Stimulated activated CD4-positive, alpha-beta T cell treated with anti-CD3 and anti-CD28 coated beads, Interleukin-4, amount 100 ng/mL, for 1 hour (primary cell): Measurements from ENCODE around the gene NACA.
"Not testable (repeated sequence)": the region's sequence is repeated elsewhere in the genome, so short reads cannot be mapped to it uniquely, and the experiment has no call there.

ENCODE experiments used
- DNase-seq: peaks from one replicate; pipeline ENCODE4 v3.0.0-alpha.2; 2020

NACA gene

DNA sequence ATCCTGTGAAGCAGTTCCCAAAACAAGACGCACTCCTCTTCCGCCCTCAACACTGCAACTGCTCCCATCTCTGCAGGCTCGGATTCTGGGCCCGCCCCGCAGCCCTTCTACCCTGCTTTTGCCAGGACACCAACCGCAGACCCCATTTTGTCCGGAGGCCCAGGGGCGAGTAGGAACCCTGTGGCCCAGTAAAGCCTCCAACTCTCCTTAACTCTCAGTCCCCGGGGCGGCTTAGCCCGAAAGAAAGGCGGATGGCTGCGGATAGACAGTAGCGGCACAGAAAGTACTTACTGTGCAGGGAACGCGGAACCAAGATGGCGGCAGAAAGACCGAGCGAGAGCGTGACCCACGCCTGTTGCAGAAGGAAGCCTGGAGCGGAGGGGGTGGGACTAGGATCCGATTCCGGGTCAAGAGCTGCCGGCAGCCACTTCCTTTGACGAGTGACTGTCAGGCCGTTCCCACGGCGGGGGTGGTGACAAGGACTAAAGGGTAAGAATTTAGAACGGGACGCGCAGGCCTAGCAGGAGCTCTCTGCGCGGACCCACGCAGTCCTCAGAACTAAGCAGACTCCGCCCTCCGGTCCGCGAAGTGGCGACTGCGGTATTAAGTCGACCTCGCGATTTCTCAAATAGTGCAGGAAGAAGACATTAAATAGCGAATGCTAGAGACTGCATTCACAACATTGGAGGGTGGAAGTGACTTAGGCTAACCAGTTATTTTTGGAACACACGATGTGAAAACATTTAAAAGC lies at the start of gene NACA:
TSS of gene NACA (minus strand) at position 328 of the 751 bp plus-strand sequence. CDS start 778 bp downstream, outside the sequence.
- DNase-seq = peak; percentile 98

DNA sequence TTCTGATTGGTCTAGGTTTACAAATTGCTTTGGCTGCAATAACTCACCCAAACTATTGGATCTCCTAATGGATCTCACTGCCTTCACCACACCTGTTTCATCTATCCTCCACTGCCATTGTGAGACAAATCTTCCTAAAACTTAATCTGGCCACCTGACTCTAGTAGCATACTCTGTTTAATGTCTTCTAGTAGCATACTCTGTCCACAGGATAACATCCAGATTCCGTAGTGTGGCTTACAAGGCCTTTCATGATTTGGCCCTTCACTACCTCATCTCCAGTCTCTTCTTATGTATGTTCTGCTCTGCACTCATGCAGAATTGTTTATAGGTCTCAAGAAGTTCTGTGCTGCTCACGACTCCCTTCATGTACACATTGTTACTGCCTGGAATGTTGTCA lies 48.0 kb upstream of the NACA start:
- no peak for DNase-seq

DNA sequence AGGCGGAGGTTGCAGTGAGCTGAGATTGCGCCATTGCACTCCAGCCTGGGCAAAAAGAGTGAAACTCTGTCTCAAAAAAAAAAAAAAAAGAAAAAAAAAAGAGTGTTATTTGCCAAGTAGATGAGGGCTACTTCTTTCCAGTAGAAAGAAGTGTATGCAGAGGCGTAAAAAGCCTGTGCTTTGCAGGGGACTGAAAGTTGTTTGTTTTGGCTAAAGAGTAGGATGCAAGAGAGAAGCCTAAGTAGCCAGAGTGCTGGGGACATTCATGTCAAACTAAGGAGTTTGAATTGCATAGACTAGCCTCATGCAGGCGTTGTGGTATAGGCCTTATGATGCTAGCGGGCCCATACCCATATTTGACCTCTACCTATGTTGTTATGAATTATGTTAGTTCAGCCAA lies 47.5 kb upstream of the NACA start:
- DNase-seq = no peak

DNA sequence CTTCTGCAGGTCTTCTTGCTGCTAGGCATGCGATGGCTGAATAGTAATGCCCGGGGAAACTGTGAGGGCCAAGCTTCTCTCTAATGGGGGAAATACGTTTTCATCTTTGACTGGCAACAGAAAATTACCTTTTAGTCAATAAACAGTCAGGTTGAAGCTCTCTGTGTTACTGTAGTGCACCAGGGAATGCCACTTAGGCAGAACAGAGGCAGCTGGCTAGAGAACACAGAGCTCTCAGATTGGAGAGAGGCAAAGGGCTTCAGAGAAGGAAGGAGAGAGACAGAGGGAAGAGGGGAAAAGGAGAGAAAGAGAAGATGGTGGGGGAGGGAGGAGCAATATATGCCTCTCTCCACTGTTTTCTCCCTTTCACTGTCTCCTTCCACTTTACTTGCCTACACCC lies 44.8 kb upstream of the NACA start:
- DNase-seq = no peak

DNA sequence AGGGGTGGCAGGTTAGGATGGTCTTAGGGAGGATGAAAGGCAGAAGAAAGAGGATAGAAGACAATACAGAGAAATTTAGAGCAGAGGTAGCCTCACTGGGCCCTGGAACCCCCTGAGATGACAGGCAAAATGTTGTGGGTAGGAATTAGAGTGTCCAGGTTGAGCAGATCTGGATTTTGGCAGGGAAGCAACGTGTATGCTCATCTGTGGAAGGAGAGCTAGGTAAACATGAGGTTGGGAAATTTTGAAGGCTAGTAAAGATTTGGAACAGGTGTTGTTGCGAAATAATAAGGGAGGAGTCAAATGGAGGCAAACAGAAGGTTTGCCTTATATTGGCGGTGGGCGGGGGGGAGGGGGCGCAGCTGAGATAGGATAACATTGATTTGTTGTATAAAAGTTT lies 43.3 kb upstream of the NACA start:
- DNase-seq = no peak

DNA sequence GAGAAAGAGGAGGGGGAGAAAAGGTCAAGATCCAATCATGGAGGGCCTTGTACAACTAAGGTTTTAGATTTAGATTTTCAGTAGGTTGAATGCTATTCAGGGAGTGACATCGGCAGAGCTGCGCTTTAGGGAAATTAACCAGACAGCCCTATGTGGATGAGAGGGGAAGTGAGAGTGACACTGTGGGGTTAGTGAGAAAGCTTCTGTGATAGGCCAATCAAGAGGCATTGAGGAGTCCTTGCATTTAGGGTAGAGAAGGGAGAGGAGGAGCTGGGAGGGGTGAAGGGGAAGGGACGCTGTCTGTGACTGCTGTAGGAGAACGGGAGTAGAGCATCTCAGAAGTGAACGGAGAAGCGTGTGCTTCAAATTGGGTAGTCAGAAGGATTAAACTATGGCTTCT lies 41.4 kb upstream of the NACA start:
- no peak for DNase-seq

DNA sequence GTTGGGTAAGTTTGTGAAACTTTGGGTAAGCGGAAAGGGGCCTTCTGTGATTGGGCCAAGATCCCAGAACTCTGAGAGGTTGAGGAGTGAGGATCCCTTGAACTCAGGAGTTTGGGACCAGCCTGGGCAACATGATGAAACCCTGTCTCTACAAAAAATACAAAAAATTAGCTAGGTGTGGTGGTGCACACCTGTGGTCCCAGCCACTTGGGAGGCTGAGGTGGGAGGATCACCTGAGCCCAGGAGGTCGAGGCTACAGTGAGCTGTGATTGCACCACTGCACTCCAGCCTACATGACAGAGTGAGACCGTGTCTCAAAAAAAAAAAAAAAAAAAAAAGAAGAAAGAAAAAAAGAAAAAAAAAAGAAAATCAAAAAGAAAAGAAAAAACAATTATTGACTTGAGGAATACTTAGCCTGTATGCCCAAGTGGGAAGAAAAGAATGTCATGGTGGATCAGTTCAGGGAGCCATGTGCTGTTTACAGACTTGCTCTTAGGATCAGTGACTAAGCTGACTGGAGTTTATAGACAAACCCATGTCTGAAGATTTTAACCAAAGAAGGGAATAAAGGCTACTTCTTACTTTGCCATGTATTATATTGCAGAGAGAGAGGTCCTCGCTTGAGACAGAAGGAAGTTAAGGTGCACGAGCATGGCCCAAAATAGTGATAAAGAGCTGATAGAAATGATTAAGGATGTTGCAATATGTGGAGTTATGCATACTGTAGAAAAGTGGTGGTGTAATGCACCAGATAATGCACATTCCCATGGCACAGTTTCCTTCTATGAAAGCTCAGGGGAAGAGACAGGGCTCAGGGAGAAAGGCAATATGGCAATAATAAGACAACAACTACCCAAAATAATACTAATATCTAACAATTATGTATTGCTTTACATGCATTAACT lies 38.9 kb upstream of the NACA start:
- DNase-seq = no peak

DNA sequence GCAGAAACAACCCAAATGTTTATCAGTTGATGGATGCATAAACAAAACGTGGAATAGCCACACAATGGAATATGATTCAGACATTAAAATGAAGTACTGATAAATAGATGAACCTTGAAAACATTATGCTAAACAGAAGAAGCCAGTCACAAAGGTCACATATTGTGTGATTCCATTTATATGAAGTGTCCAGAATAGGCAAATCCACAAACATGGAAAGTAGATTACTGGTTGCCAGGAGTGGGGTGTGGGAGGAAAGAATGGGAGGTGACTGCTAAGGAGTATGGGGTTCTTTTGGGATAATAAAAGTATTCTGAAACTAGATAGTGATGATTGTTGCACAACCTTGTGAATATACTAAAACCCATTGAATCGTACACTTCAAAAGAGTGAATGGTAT lies 36.7 kb upstream of the NACA start:
- DNase-seq = no peak

DNA sequence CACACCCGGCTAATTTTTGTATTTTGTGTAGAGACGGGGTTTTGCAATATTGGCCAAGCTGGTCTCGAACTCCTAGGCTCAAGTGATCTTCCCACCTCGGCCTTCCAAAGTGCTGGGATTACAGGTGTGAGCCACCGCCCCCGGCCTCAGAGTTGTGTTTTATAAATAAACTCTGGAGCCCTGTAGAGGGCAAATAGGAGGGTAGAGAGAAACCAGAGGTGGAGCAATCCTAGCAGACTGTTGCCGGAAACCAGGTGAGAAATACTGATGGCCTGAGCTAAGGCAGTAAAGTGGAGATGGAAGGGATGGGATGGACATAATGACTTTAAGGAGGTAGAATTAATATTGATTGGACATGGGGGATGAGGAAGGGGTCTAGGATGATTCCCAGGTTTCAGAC lies 35.4 kb upstream of the NACA start:
- no peak for DNase-seq

DNA sequence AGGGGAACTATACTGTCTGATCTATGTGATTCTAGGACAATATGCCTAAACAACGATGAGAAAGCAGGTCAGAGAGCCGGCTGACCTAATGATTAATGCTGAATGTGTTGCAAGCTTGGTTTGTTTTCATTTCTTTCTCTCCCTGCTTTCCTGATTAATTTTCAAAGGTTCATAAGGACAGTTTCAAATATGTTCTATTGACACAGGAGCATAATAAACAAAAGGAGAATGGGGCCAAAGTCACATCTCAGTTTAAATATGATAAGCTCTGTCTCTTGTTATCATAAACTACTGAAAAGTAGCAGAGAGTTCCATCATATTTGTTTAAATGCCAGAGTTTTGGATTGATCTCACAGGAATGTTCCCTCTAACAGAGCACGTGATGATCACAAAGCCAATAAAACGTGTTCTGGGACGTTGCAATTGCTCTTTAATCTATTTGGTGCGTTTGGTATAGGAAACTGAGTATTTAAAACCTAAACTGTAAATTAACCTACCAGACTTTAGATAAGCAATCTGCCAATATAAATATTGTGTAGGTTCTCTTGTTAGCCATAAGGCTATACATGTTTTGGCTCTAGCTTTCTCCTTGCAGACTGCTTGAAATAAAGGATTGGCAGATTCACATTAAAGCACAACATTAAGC lies 34.3 kb upstream of the NACA start:
- no peak for DNase-seq

DNA sequence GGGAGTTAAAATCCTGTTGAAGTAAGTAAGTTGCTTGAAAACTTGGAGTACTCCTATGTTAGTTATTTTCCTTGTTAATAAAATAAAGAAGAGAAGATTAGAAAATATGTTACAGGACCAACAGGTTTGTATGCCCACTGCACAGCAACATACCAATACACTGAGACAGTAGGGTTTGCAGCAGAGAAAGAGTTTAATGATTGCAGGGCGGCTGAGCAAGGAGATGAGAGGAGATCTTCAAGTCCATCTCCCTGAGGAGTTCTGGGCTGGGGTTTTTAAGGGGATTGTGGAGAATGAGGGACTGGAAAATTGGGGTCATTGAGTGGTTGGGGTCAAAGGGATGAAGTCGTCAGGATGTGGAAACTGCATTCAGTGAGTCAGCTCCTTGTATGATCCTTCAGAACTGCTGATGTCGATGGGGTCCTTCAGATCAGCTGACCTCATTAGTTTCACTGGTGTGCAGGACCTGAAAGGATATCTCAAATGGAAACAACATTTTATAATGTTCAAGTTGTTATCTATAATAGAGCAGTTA lies 33.7 kb upstream of the NACA start:
- no peak for DNase-seq

DNA sequence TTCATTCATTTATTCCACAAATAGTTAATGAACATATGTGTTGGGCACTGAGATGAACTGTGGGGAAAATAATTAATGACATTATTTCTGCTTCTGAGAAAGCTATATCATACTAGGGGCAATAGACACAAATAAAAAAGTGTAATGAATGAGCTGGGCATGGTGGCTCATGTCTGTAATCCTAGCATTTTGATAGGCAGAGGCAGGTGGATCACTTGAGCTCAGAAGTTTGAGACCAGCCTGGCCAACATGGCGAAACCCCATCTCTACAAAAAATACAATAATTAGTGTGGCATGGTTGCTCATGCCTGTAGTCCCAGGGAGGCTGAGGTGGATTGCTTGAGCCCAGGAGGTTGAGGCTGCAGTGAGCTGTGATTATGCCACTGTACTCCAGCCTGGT lies 32.9 kb upstream of the NACA start:
- not testable (repeated sequence) for DNase-seq

DNA sequence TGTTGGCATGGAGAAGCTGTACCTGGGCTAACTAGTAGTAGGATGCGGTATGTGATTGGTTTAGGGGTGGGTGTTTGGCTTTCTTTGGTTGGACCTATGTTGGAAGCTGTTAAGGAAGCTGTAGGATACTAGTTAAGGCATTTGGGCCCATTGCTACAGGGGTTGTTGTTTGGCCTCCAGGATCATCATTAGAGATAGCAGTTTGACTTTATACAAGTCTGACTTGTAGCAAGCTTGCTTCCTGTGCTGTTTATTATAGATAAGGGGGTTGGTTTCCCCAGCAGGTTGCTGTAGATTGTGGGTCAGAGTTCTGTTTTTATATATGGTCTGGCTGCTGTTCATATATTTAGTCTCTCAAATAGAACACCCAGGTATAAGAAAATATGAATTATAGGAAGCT lies 28.5 kb upstream of the NACA start:
- no peak for DNase-seq

DNA sequence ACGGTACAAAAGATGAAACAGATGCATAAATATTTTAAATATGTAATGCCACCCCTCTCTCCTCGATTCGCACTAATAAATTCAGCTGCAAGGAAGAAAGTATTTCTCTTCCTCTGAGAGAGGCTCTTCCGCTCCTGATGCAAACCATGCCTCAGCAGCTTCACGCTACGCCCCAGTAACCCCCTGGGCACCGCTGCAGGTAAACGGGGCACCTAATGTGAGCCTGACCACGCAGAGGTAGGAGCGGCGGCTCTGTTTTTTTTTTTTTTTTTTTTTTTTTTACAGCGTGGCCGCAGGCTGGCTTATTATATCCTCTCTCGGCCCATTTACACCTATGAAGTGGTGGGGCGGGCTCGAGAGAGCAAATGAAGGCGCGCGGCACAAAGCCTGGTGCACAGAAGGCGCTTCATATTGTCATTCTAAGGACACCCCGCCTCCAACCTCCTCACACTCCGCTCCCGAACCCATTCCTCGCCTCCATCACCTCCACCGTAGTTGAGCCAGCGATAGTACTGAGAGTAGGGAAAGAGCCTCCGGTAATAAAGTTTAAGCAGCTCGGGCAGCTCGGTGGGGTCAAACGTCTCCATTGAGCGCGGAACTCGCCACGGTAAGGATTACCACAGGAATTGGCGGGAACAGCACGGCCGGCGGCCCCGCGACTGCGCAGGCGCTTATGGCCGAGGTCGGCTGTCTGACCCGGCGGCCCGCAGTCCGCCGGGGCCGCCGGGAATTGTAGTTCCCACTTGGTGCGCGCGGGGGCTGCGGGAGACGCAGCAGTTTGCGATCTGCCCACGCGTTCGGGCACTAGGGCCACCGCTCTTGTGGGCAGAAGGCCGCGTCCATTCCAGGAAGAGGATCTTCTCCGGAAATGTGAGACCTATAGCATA lies 26.9 kb upstream of the NACA start, which contains the start of gene PRIM1:
TSS of gene PRIM1 (minus strand) at position 612 of the 887 bp plus-strand sequence. CDS start at position 587, 25 bp downstream.
- DNase-seq = peak; percentile 87

DNA sequence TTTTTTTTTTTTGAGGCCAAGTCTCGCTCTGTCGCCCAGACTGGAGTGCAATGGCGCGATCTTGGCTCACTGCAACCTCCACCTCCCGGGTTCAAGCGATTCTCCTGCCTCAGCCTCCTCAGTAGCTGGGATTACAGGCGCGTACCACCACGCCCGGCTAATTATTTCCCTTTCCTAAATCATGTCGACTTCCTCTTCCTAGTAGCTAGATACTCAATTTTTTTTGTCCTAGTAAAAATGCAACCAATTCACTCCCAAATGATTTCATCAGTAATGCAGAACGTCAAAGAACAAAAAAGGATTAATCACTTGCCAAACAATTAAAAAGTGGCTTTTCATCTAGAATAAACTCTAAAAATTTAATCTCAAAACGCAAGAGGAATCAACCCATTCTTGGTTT lies 25.5 kb upstream of the NACA start:
- not testable (repeated sequence) for DNase-seq

DNA sequence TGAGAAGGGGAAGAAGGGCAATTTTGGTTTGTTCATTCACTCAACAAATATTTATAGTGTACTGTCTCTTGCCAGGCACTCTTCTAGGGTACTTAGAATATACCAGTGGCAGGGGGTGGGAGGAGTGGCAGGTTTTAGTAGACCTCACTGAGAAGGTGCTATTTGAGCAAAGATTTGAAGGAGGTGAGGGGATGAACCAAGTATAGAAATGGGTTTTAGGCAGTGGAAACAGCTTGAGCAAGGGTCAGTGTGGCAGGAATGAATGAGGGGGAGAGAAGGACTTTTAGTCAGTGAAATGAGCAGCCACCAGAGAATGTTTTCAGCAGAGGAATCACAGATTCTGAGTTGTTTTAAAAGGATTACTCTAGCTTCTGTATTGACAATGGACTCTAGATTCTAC lies 24.8 kb upstream of the NACA start:
- DNase-seq = no peak

DNA sequence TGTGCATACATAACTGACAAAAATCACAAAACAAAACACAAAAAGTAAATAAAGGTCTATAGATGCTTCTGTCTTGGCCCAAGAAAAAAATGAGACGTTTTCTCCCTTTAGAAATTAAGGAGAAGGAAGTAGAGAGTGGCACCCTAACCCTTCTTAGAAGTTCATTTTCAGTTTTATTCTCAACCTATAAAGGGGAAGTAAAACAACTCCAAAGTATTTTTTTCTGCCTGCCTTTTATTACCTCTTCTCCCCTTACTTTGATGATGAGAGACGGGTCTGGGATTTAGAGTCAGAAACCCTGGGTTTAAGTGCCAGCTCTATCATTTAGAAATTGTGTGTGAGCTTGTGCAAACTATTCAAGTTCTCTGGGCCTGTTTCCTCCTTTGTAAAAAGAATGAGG lies 24.3 kb upstream of the NACA start:
- DNase-seq = no peak

DNA sequence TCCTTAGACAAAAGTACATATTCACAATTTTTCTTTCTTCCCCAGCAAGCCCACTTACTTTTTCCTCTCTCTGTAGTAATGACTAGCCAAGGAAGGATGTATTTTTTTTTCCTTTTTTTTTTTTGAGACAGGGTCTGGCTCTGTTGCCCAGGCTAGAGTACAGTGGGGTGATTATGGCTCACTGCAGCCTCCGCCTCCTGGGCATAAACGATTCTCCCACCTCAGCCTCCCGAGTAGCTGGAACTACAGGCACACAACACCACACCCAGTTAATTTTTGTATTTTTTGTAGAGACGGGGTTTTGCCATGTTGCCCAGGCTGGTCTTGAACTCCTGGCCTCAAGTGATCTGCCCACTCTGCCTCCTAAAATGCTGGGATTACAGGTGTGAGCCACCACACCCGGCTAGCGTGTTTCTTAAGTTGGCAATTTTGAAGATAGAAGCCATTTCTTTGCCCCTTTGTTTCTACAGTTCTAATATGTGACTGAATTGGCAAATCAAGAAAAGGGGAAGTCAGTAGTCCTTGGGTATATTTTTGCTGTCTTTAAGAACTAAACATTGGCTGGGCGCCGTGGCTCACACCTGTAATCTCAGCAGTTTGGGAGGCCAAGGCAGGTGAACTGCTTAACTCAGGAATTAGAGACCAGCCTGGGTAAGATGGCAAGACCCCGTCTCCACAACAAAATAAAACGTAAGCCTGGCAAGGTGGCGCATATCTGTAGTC lies 3.2 kb upstream of the NACA start:
- DNase-seq = no peak

DNA sequence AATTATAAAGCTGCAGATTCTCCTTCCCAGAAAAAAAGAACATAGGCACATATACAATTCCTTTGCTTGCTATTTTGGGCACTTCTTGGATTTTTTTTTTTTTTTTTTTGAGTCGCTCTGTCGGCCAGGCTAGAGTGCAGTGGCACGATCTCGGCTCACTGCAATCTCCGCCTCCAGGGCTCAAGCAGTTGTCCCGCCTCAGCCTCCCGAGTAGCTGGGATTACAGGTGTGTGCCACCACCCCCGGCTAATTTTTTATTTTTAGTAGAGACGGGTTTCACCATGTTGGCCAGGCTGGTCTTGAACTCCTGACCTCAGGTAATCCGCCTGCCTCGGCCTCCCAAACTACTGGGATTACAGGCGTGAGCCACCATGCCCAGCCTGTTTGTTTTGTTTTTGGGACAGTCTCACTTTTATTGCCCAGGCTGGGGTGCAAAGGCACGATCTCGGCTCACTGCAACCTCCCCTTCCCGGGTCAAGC lies 1.1 kb upstream of the NACA start:
- DNase-seq = not testable (repeated sequence)

DNA sequence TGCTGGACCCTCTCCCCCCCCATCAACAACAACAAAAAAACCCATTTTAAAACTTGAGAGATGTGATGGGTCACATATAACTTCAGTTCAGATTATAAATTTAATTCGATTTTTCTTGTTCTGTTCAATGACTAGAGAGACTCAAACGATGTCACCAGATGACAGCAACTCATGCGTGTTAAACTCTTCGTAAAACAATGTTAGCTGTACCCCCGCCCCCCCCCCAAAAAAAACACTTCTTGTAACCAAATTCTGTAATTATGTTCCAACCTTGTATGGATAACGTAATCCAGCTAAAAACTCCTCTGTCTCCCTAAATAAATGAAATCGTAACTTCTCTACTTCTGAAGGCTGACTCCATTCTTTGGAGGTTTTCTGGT lies 614 bp upstream of the NACA start:
- DNase-seq = no peak

DNA sequence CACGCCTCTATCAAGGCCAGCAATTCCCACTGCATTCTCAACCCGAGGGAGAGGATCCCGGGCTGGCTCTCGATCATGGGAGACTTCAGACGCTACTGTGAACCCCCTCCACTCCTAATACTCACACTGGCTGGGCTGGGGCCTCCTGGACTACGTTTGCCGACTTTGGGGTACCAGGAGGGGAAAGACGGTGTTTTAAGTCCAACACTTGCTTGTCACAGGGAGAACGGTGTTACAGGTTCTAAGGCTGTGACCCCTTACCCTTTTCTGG lies 463 bp downstream of the NACA start:
- peak; percentile 13 for DNase-seq
